Right ventricle myocardium superior (tissue), 1 donor: ENCODE data around the gene FKBP4. TPM values are rescaled to one million over a fixed set of nuclear protein-coding genes. Genes with fewer than 3 reads are reported as not detected.

Experiments
- ATAC-seq: fragments of 200-7000 bp; cut with Tn5 transposase; one replicate; pipeline ENCODE4 v1.9.1; 2020; ENCODE audit warnings: mild to moderate bottlenecking; ENCODE audit not compliant: poor library complexity
- DNase-seq: peaks from one replicate; pipeline ENCODE4 v3.0.0-alpha.2; 2020
- intact Hi-C: fragments of 100-400 bp; cut with DNase I; formaldehyde crosslinking; loops from one replicate; pipeline ENCODE4 v1.11.2; 2022
- total RNA-seq: library from RNA; stranded (reverse); fragmentation: NEBNext Ultra II Directional; extraction: Animal tissue kit (Norgen Biotek cat#: 25700); gene quantifications from one replicate; pipeline ENCODE4 v1.2.1, GENCODE V29; 2021
- donor health status: DM: no; HTN: yes; CAD: no; lungs with severe emphysema.

Gene FKBP4
- total RNA-seq, 1 donor from 2014 or later = 63.3 TPM

GRCh38 chr12:2833810-2834209, 39.0 kb downstream of the FKBP4 start:
- intact Hi-C loops = no loop called here
- ATAC-seq = peak; percentile 46

GRCh38 chr12:2834581-2835491, 40.1 kb downstream of the FKBP4 start, which contains the start of gene NRIP2:
Gene NRIP2, minus strand, starts transcription at chr12:2835035. Its CDS starts 52 bp downstream, at chr12:2834983.
- intact Hi-C loops = no loop called here
- peak; percentile 56 for DNase-seq

More at GRCh38 chr12:2833810-2834209, 39.0 kb downstream of the FKBP4 start:
- no peak for DNase-seq

DNA sequence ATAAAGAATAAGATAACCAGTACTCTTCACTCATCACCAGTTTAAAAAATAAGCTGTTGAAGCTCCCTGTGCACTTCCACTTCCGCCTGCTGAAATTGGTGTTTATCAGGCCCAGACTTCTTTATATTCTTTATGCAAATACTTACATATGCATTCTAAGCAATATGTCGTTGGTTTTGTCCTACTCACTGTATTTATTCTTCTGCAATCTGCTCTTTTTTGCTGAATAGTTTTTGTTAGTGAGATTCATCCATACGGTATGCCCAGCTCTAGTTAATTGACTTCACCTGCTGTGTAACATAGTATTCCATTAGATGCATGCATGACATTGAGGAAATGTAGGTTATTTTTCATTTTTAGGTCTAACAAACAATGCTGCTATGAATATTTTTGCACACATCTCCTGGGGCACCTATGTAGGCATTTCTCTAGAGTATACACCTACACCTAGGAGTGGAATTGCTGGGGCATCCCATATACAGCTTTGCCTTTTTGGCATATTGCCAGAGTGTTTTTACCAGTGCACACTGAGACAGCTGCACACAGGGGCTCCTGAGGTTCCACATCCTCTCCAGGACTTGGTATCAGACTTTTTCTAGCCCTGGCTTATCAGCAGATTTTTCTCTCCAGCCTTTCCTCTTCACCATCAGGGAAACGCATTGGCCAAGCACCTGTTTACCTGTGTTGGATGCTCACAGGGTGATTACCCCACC, 41.1 kb downstream of the FKBP4 start:
- DNase-seq = no peak
- no peak for ATAC-seq
- intact Hi-C loops = no loop called here

More at GRCh38 chr12:2834581-2835491, 40.1 kb downstream of the FKBP4 start, which contains the start of gene NRIP2:
- peak; percentile 53 for ATAC-seq

GRCh38 chr12:2836574-2836973, 41.8 kb downstream of the FKBP4 start:
- DNase-seq = no peak
- intact Hi-C loops = no loop called here

DNA sequence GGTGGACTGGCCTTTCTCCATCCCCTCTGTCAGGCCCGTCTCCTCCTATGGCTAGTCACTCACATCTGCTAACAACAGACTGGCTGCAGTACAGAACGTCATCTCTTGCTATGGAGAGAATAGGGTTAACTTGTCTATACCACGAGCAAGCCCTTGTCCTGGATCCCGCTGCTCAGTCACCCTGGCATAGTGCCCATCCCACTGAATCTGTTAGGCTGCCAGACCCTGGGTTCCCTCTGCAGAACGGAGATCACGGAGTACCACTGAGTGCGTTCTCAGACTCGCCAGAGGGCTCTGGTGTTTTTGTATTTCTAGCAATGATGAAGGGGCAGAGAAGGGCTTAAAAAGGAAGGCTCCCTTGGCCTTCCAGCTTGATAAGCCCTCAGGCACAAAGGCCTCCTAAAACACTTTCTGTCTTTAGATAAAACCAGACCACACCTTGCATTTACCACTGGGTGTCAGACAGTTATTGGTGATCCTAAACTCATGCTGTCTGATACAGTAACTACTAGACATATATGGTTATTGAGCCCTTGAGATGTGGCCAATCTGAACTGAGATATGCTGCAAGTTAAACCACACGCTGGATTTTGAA, 46.4 kb downstream of the FKBP4 start:
- ATAC-seq (no peak), DNase-seq (no peak)
- intact Hi-C loops = no loop called here

More at GRCh38 chr12:2836574-2836973, 41.8 kb downstream of the FKBP4 start:
- ATAC-seq = no peak

GRCh38 chr12:2842948-2843347, 48.2 kb downstream of the FKBP4 start:
- intact Hi-C loops = no loop called here
- no peak for ATAC-seq
- DNase-seq = no peak

- ATAC-seq (no peak), DNase-seq (no peak)
- intact Hi-C loops = no loop called here
Observed at GRCh38 chr12:2844786-2845185, 50.0 kb downstream of the FKBP4 start.

DNA sequence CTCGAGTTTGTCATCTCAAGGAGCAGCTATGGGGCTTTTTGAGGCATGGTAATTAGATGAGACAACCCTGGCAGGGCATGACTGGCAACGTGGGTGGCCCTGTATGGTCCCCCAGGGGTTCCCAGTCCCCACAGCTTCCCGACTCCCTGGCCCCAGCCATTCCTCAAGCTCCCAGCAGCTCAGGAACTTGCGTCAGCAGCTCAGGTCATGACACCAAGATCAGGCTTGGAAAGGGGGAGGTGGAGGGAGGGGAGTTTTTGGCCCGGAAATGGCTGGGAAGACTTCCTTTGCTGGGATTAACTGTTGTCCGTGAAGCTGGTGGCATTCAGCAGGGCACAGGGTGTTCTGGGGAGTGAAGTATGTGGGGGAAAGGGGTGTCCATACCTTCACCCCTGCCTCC, 50.5 kb downstream of the FKBP4 start:
- ATAC-seq (peak; percentile 36), DNase-seq (no peak)

GRCh38 chr12:2851931-2852330, 57.2 kb downstream of the FKBP4 start:
- intact Hi-C loops = loop anchor here (5.0 kb wide), 1 partner anchor 180 kb away; no protein-coding TSS in a partner anchor
- no peak for ATAC-seq
- DNase-seq = no peak

More for the DNA sequence above, 50.5 kb downstream of the FKBP4 start:
- intact Hi-C loops = no loop called here

GRCh38 chr12:2853626-2854025, 58.9 kb downstream of the FKBP4 start:
- ATAC-seq = peak; percentile 92
- DNase-seq = peak; percentile 90
- intact Hi-C loops = loop anchor here (5.0 kb wide), 1 partner anchor 179 kb away; no protein-coding TSS in a partner anchor

Other genes starting within 250 kb of the FKBP4 start
- 12.2 TPM for gene ITFG2, start 17.7 kb downstream of the FKBP4 start, total RNA-seq
- 2.0 TPM for gene NRIP2, start 40.1 kb downstream of the FKBP4 start, total RNA-seq
- gene TEX52, start 62.1 kb downstream of the FKBP4 start, total RNA-seq = not detected
- gene FOXM1, start 82.2 kb downstream of the FKBP4 start, total RNA-seq = 1.5 TPM
- gene RHNO1, start 82.3 kb downstream of the FKBP4 start, total RNA-seq = 3.3 TPM
- gene TULP3, start 95.9 kb downstream of the FKBP4 start, total RNA-seq = 4.6 TPM
- 7.6 TPM for gene TEAD4, start 164.4 kb downstream of the FKBP4 start, total RNA-seq